Astrocyte of the cerebellum (primary cell): Measurements from ENCODE around the gene DISC1.

Source experiments
- DNase-seq: peaks from one replicate; pipeline ENCODE4 v3.0.0-alpha.2; 2011; ENCODE audit warnings: low read depth
- H3K4me3 ChIP-seq: 2 replicates; pipeline ENCODE4 v1.5.1; 2011; ENCODE audit warnings: mild to moderate bottlenecking, low read depth, low read length, moderate library complexity
- CTCF ChIP-seq: IDR thresholded peaks from 2 replicates; pipeline ENCODE4 v1.5.1; 2012; ENCODE audit warnings: low read length, low read depth, moderate library complexity, mild to moderate bottlenecking; ENCODE audit errors: missing control alignments
- in situ Hi-C: cut with HindIII; loops from 2 replicates; pipeline ENCODE4 v1.10.0; 2017; ENCODE audit warnings: low sequenced_read_pairs

The DISC1 gene

GRCh38 chr1:231857609-231858135 lies 231.1 kb downstream of the DISC1 start:
- no peak for TF ChIP-seq CTCF
- no peak for DNase-seq
- in situ Hi-C loops, result no loop called here
- H3K4me3 ChIP-seq, result no peak overlapping the region

GRCh38 chr1:231860221-231861088 lies 233.9 kb downstream of the DISC1 start:
- TF ChIP-seq CTCF, result no peak
- in situ Hi-C loops, result no loop called here

GRCh38 chr1:231861541-231862481 lies 235.2 kb downstream of the DISC1 start:
- no peak overlapping the region for H3K4me3 ChIP-seq
- in situ Hi-C loops, result no loop called here
- no peak for DNase-seq
- TF ChIP-seq CTCF, result no peak

More at GRCh38 chr1:231860221-231861088, 233.9 kb downstream of the DISC1 start:
- no peak overlapping the region for H3K4me3 ChIP-seq
- DNase-seq, result no peak

- in situ Hi-C loops, result no loop called here
- no peak for DNase-seq
- no peak overlapping the region for H3K4me3 ChIP-seq
- no peak for TF ChIP-seq CTCF
These were observed 236.0 kb downstream of the DISC1 start for GRCh38 chr1:231862611-231863010.

- no peak overlapping the region for H3K4me3 ChIP-seq
- TF ChIP-seq CTCF, result no peak
- DNase-seq, result no peak
- in situ Hi-C loops, result loop anchor here (5.0 kb wide), 1 partner anchor 762 kb away; no protein-coding TSS in a partner anchor
These were observed 238.7 kb downstream of the DISC1 start for GRCh38 chr1:231865331-231865730.
